Stimulated activated CD8-positive, alpha-beta memory T cell treated with anti-CD3 and anti-CD28 coated beads, Interleukin-2, amount 100 ng/mL, for 48 hours (primary cell): ENCODE measurements around the gene AFAP1.

ENCODE experiments used
- DNase-seq, 2 donors: peaks; one replicate each; pipeline ENCODE4 v3.0.0-alpha.2; 2020; ENCODE audit warnings: low read depth in 2 of 2

AFAP1 gene

GRCh38 chr4:7719354-7720174, 220.1 kb downstream of the AFAP1 start:
- DNase-seq = peak; percentile 42 to 59

- no peak for DNase-seq
Measured at GRCh38 chr4:7717946-7718490, 221.6 kb downstream of the AFAP1 start.

GRCh38 chr4:7717161-7717560, 222.5 kb downstream of the AFAP1 start:
- DNase-seq = no peak

- no peak for DNase-seq
Measured at GRCh38 chr4:7716010-7716721, 223.5 kb downstream of the AFAP1 start.

GRCh38 chr4:7715271-7716009, 224.2 kb downstream of the AFAP1 start:
- no peak for DNase-seq

- no peak for DNase-seq
Measured at GRCh38 chr4:7714738-7715137, 224.9 kb downstream of the AFAP1 start.

- no peak for DNase-seq
Measured at GRCh38 chr4:7714176-7714575, 225.5 kb downstream of the AFAP1 start.

GRCh38 chr4:7713757-7714156, 225.9 kb downstream of the AFAP1 start:
- DNase-seq = no peak

GRCh38 chr4:7712021-7712671, 227.5 kb downstream of the AFAP1 start:
- DNase-seq = no peak

GRCh38 chr4:7711307-7711963, 228.2 kb downstream of the AFAP1 start:
- no peak for DNase-seq

GRCh38 chr4:7710576-7711306, 228.9 kb downstream of the AFAP1 start:
- no peak for DNase-seq

- no peak for DNase-seq
Measured at GRCh38 chr4:7710126-7710525, 229.5 kb downstream of the AFAP1 start.

- DNase-seq = no peak
Measured at GRCh38 chr4:7709431-7709830, 230.2 kb downstream of the AFAP1 start.

GRCh38 chr4:7708981-7709380, 230.7 kb downstream of the AFAP1 start:
- DNase-seq = no peak
